WTC11 (cell line): Measurements from ENCODE around the gene HSD17B8. TPM values are rescaled to one million over a fixed set of nuclear protein-coding genes. Genes with fewer than 3 reads are reported as not detected.
A peak's percentile ranks its signal among the peaks of the same experiment; 100 is the strongest.

Experiments used
- ARID4B ChIP-seq: sonication (generic); formaldehyde crosslinking; IDR thresholded peaks from 2 replicates; pipeline ENCODE4 v1.8.0; 2023; ENCODE audit warnings: missing genetic modification reagents, mild to moderate bottlenecking, borderline replicate concordance
- ATF2 ChIP-seq: sonication (generic); formaldehyde crosslinking; IDR thresholded peaks from 2 replicates; pipeline ENCODE4 v1.8.1; 2022; ENCODE audit warnings: low read depth, missing genetic modification reagents, borderline replicate concordance
- CREM ChIP-seq: sonication (generic); formaldehyde crosslinking; IDR thresholded peaks from 2 replicates; pipeline ENCODE4 v1.8.1; 2022; ENCODE audit warnings: mild to moderate bottlenecking, missing genetic modification reagents, moderate library complexity
- ELF4 ChIP-seq: sonication (generic); formaldehyde crosslinking; IDR thresholded peaks from 2 replicates; pipeline ENCODE4 v1.8.1; 2022; ENCODE audit warnings: low read depth, mild to moderate bottlenecking, moderate library complexity, missing genetic modification reagents
- ETV6 ChIP-seq: sonication (generic); formaldehyde crosslinking; IDR thresholded peaks from 2 replicates; pipeline ENCODE4 v1.8.1; 2022; ENCODE audit warnings: mild to moderate bottlenecking, missing genetic modification reagents
- PRRX2 ChIP-seq: fragments of 250-450 bp; sonication (Bioruptor Pico); IDR thresholded peaks from 2 replicates; pipeline ENCODE4 v1.8.0; 2021; ENCODE audit warnings: mild to moderate bottlenecking
- RELA ChIP-seq: sonication (generic); formaldehyde crosslinking; IDR thresholded peaks from 2 replicates; pipeline ENCODE4 v1.8.1; 2022; ENCODE audit warnings: missing genetic modification reagents, mild to moderate bottlenecking, borderline replicate concordance
- RORB ChIP-seq: fragments of 250-450 bp; sonication (Bioruptor Pico); IDR thresholded peaks from 2 replicates; pipeline ENCODE4 v1.9.0; 2021; ENCODE audit warnings: mild to moderate bottlenecking
- SMAD4 ChIP-seq: sonication (generic); formaldehyde crosslinking; IDR thresholded peaks from 2 replicates; pipeline ENCODE4 v1.8.0; 2022; ENCODE audit warnings: mild to moderate bottlenecking, missing genetic modification reagents
- TEAD4 ChIP-seq: sonication (generic); formaldehyde crosslinking; IDR thresholded peaks from 2 replicates; pipeline ENCODE4 v1.8.0; 2022; ENCODE audit warnings: mild to moderate bottlenecking, missing genetic modification reagents
- ZNF121 ChIP-seq: sonication (generic); formaldehyde crosslinking; IDR thresholded peaks from 2 replicates; pipeline ENCODE4 v1.8.0; 2023; ENCODE audit warnings: missing genetic modification reagents
- ZNF281 ChIP-seq: sonication (generic); formaldehyde crosslinking; IDR thresholded peaks from 2 replicates; pipeline ENCODE4 v1.8.0; 2023; ENCODE audit warnings: mild to moderate bottlenecking, missing genetic modification reagents
- ZNF423 ChIP-seq: fragments of 250-450 bp; sonication (Bioruptor Pico); IDR thresholded peaks from 2 replicates; pipeline ENCODE4 v2.1.2; 2022; ENCODE audit warnings: mild to moderate bottlenecking, moderate library complexity
- ZNF532 ChIP-seq: fragments of 250-450 bp; sonication (Bioruptor Pico); IDR thresholded peaks from 2 replicates; pipeline ENCODE4 v1.9.0; 2021; ENCODE audit warnings: mild to moderate bottlenecking, borderline replicate concordance
- total RNA-seq: library from RNA; stranded (reverse); gene quantifications from 3 replicates; pipeline ENCODE4 v1.2.3, GENCODE V29; 2021

HSD17B8 gene
- total RNA-seq, 1 experiment from 2014 or later, result 8.1 TPM

- TF ChIP-seq ATF2 (0 out of 2 replicates have a peak, but pooled peaks have one; percentile 25), ZNF532 (CRISPR knock-in tag) (no peak), RORB (CRISPR knock-in tag) (peak; percentile 13; the same call in 1 of the 2 replicates), CREM (CRISPR knock-in tag) (no peak; the same call in 1 of the 2 replicates), ZNF281 (CRISPR knock-in tag) (peak; percentile 76), ELF4 (CRISPR knock-in tag) (0 out of 2 replicates have a peak, but pooled peaks have one; percentile 1), ETV6 (CRISPR knock-in tag) (0 out of 2 replicates have a peak, but pooled peaks have one; percentile 49), ARID4B (0 out of 2 replicates have a peak, but pooled peaks have one; percentile 6), ZNF423 (CRISPR knock-in tag) (no peak), PRRX2 (no peak), TEAD4 (CRISPR knock-in tag) (no peak), RELA (CRISPR knock-in tag) (peak; percentile 51; the same call in 1 of the 2 replicates), SMAD4 (CRISPR knock-in tag) (0 out of 2 replicates have a peak, but pooled peaks have one; percentile 40), ZNF121 (CRISPR knock-in tag) (peak; percentile 38; the same call in 1 of the 2 replicates)
These were observed 4.0 kb upstream of the HSD17B8 start, which contains the start of the genes RXRB and SLC39A7 (continued) for GRCh38 chr6:33200219-33201146.
